HepG2 (cell line): ENCODE data around the gene ACE2.

Experiments
- JUN ChIP-seq: sonication (generic); formaldehyde crosslinking; IDR thresholded peaks from 2 replicates; pipeline ENCODE4 v1.4.0; 2020; ENCODE audit warnings: mild to moderate bottlenecking, missing genetic modification reagents
- MTA1 ChIP-seq: sonication (generic); formaldehyde crosslinking; IDR thresholded peaks from 2 replicates; pipeline ENCODE4 v1.4.0; 2020; ENCODE audit warnings: missing genetic modification reagents, mild to moderate bottlenecking, borderline replicate concordance
- POLR2AphosphoS5 ChIP-seq: IDR thresholded peaks from 2 replicates; pipeline ENCODE4 v1.6.1; 2012; ENCODE audit warnings: low read depth, low read length
- TF ChIP-seq, protein P1 (sequence below): IDR thresholded peaks from 2 replicates; pipeline ENCODE4 v1.6.1; 2012; ENCODE audit warnings: low read depth, low read length, improper control_type of control experiment
- TF ChIP-seq, protein P2 (sequence below): IDR thresholded peaks from 2 replicates; pipeline ENCODE4 v1.6.1; 2016; ENCODE audit warnings: mild to moderate bottlenecking, missing biosample characterization, missing genetic modification reagents
- TF ChIP-seq, protein P3 (sequence below): sonication (generic); formaldehyde crosslinking; IDR thresholded peaks from 2 replicates; pipeline ENCODE4 v1.5.0; 2020; ENCODE audit warnings: mild to moderate bottlenecking, missing genetic modification reagents, moderate library complexity

DNA sequence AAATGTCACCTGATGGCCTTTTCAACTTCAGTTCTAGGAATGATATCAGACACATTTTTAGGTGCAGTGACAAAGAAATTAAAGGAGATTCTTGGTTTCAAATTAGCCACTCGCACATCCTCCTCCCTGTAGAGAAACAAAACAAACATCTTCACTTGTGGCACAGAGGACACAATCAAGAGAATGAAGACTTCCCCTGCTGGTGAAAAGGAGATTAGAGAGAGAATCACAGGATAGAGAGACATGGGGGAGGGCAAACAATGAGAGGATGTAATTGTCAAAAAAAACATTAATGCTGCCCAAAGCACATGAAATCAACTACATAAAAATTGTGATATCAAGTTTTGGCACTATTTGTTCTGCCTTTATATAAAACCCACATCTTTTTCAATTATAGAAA is 34.5 kb downstream of the ACE2 start:
- TF ChIP-seq, protein P1, sequence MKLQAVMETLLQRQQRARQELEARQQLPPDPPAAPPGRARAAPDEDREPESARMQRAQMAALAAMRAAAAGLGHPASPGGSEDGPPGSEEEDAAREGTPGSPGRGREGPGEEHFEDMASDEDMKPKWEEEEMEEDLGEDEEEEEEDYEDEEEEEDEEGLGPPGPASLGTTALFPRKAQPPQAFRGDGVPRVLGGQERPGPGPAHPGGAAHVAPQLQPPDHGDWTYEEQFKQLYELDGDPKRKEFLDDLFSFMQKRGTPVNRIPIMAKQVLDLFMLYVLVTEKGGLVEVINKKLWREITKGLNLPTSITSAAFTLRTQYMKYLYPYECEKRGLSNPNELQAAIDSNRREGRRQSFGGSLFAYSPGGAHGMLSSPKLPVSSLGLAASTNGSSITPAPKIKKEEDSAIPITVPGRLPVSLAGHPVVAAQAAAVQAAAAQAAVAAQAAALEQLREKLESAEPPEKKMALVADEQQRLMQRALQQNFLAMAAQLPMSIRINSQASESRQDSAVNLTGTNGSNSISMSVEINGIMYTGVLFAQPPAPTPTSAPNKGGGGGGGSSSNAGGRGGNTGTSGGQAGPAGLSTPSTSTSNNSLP = no peak
- TF ChIP-seq JUN (CRISPR knock-in tag) (no peak), POLR2AphosphoS5 (no peak), MTA1 (CRISPR knock-in tag) (no peak)
- TF ChIP-seq, protein P2, sequence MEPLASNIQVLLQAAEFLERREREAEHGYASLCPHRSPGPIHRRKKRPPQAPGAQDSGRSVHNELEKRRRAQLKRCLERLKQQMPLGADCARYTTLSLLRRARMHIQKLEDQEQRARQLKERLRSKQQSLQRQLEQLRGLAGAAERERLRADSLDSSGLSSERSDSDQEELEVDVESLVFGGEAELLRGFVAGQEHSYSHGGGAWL = no peak
- TF ChIP-seq, protein P3, sequence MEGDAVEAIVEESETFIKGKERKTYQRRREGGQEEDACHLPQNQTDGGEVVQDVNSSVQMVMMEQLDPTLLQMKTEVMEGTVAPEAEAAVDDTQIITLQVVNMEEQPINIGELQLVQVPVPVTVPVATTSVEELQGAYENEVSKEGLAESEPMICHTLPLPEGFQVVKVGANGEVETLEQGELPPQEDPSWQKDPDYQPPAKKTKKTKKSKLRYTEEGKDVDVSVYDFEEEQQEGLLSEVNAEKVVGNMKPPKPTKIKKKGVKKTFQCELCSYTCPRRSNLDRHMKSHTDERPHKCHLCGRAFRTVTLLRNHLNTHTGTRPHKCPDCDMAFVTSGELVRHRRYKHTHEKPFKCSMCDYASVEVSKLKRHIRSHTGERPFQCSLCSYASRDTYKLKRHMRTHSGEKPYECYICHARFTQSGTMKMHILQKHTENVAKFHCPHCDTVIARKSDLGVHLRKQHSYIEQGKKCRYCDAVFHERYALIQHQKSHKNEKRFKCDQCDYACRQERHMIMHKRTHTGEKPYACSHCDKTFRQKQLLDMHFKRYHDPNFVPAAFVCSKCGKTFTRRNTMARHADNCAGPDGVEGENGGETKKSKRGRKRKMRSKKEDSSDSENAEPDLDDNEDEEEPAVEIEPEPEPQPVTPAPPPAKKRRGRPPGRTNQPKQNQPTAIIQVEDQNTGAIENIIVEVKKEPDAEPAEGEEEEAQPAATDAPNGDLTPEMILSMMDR = no peak
